ENCODE measurements around the gene PTH2. TPM values are rescaled to one million over a fixed set of nuclear protein-coding genes. Genes with fewer than 3 reads are reported as not detected.

The PTH2 gene
- total and polyA plus RNA-seq, 2 of the 8 experiments (the other 6 are each of a cell fraction or from before 2014, with no cell fraction given): not detected

DNA sequence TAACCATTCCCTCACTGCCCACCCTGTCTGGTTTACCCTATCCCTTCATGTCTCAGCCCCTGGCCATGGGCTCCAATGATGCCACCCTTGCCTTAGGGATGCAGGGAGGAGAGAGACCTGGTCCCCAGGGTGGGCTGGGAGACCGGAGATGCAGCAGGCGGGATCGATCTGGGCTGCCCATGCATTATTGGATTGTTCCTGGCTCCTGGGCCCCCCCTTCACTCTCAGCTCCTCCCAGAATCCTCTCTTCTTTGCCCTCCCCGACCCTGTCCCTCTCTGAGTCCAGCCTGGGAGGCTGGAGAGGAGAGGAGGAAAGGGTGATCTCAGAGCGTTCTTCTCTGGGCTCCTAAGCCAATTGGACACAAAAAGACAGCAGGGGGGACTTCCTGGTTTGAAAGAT, 29.4 kb downstream of the PTH2 start (continued):
- TF ChIP-seq TEAD4 (IDR thresholded peaks at IDR 0.05; ENCODE audit: low read depth, low read length) (no peak), PHF8 (conservative IDR thresholded peaks at IDR 0.05; ENCODE audit: low read depth, low read length) (no peak), RAD21 (IDR thresholded peaks at IDR 0.05 in 1 of 2, conservative IDR thresholded peaks at IDR 0.05 in 1 of 2; ENCODE audit: low read depth in 2 of 2, low read length in 2 of 2) (no peak)
- TF ChIP-seq, protein P1, sequence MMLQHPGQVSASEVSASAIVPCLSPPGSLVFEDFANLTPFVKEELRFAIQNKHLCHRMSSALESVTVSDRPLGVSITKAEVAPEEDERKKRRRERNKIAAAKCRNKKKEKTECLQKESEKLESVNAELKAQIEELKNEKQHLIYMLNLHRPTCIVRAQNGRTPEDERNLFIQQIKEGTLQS (IDR thresholded peaks at IDR 0.05; ENCODE audit: insufficient read depth, low read depth, low read length): no peak
